Right atrium auricular region (tissue), 2 donors: ENCODE results near the gene ZNF451. TPM values are rescaled to one million over a fixed set of nuclear protein-coding genes. Genes with fewer than 3 reads are reported as not detected.

Source experiments
- DNase-seq: peaks from one replicate; pipeline ENCODE4 v3.0.0-alpha.2; 2019; ENCODE audit warnings: low spot score
- H3K27ac ChIP-seq, 2 donors: fragments of 200-600 bp; sonication (generic); 1 replicate in 1 of 2; 2 replicates in 1 of 2; pipeline ENCODE4 v1.5.1; 2016 to 2019
- H3K27me3 ChIP-seq, 2 donors: fragments of 200-600 bp; sonication (generic); one replicate each; pipeline versions ENCODE4 v1.5.1 to v1.6.0; 2017 to 2019
- H3K36me3 ChIP-seq: fragments of 200-600 bp; sonication (generic); one replicate; pipeline ENCODE4 v1.5.1; 2016
- H3K4me1 ChIP-seq, 2 donors: fragments of 200-600 bp; sonication (generic); one replicate each; pipeline versions ENCODE4 v1.5.1 to v1.6.0; 2017 to 2019
- H3K4me3 ChIP-seq, 2 donors: fragments of 200-600 bp; sonication (generic); 1 replicate in 1 of 2; 2 replicates in 1 of 2; pipeline ENCODE4 v1.5.1; 2017 to 2019; ENCODE audit warnings: mild to moderate bottlenecking in 1 of 2, moderate library complexity in 1 of 2
- H3K9me3 ChIP-seq, 2 donors: fragments of 200-600 bp; sonication (generic); one replicate each; pipeline ENCODE4 v1.5.1; 2019
- CTCF ChIP-seq, 2 donors: fragments of 200-600 bp; sonication (generic); IDR thresholded peaks; one replicate each; pipeline ENCODE4 v1.5.1; 2019; ENCODE audit warnings: antibody characterized with exemption in 2 of 2
- total RNA-seq, 2 donors: library from RNA; depleted of rRNA; stranded (reverse); fragments of >200 nt; gene quantifications; one replicate each; pipeline ENCODE4 v1.1.0, GENCODE V29; 2016

The ZNF451 gene
- total RNA-seq, 2 donors from 2014 or later, result 20.3 to 23.2 TPM

GRCh38 chr6:57216235-57217101, 126.5 kb downstream of the ZNF451 start:
- no peaks in the 10 kb centered on the region for H3K4me1 ChIP-seq
- no peaks in the 10 kb centered on the region for H3K27me3 ChIP-seq
- no peak for DNase-seq
- H3K36me3 ChIP-seq, result no peaks in the 10 kb centered on the region
- no peak overlapping the region for H3K4me3 ChIP-seq
- peaks cover 0 to 5% of the 10 kb centered on the region in 2 donors for H3K9me3 ChIP-seq
- no peak overlapping the region for H3K27ac ChIP-seq
- peak in 1 of 2 donors; percentile 47 for TF ChIP-seq CTCF (IDR thresholded peaks at IDR 0.05)

DNA sequence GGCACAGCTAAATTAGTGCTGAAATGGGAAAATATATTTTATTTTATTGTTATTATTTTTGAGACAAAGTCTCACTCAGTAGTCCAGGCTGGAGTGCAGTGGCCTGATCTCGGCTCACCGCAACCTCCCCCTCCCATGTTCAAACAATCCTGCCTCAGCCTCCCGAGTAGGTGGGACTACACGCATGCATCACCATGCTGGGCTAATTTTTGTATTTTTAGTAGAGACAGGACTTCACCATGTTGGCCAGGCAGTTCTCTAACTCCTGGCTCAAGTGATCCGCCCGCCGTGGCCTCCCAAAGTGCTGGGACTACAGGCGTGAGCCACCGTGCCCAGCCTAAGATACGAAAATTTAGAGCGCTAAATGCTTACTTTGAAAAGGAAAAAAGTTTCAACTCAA, 127.3 kb downstream of the ZNF451 start:
- no peak for TF ChIP-seq CTCF (IDR thresholded peaks at IDR 0.05)
- Histone ChIP-seq H3K36me3 (no peaks in the 10 kb centered on the region), H3K4me3 (no peak overlapping the region), H3K4me1 (no peaks in the 10 kb centered on the region), H3K27me3 (no peaks in the 10 kb centered on the region), H3K9me3 (peaks cover 0 to 5% of the 10 kb centered on the region in 2 donors), H3K27ac (no peak overlapping the region)
- DNase-seq, result no peak

Other genes with a start within 250 kb of the ZNF451 start
- gene BEND6, start 135.1 kb upstream of the ZNF451 start, total RNA-seq, result 1 to 10 TPM in 1 of 2 donors, under 1 TPM in 1; 0.43 to 5.9 TPM
- gene KIAA1586, start 43.5 kb upstream of the ZNF451 start, total RNA-seq, result 1 to 10 TPM; 3.7 to 4.7 TPM
- gene BAG2, start 82.1 kb downstream of the ZNF451 start, total RNA-seq, result 10 to 100 TPM; 12.3 to 16.4 TPM
- 1 to 10 TPM; 8.6 to 10.0 TPM for gene RAB23, start 132.1 kb downstream of the ZNF451 start, total RNA-seq
- gene PRIM2, start 227.4 kb downstream of the ZNF451 start, total RNA-seq, result 1 to 10 TPM; 2.8 to 4.3 TPM